Endometrial microvascular endothelial cells (primary cell): ENCODE measurements around the gene KIRREL3. TPM values are rescaled to one million over a fixed set of nuclear protein-coding genes. Genes with fewer than 3 reads are reported as not detected.

Experiments
- in situ Hi-C: cut with HindIII; loops from 2 replicates; pipeline ENCODE4 v1.10.0; 2017; ENCODE audit warnings: low sequenced_read_pairs, low pct_unique_long_range_greater_than_20kb; ENCODE audit errors: inconsistent ontology term
- total RNA-seq: library from RNA; depleted of rRNA; stranded (reverse); fragments of >200 nt; gene quantifications from one replicate; pipeline ENCODE4 v1.2.3, GENCODE V29; 2015; ENCODE audit errors: inconsistent ontology term

Gene KIRREL3
- total RNA-seq, 1 donor from 2014 or later: 0.56 TPM

- in situ Hi-C loops: no loop called here
These were observed 475.4 kb downstream of the KIRREL3 start for GRCh38 chr11:126525216-126525615.

DNA sequence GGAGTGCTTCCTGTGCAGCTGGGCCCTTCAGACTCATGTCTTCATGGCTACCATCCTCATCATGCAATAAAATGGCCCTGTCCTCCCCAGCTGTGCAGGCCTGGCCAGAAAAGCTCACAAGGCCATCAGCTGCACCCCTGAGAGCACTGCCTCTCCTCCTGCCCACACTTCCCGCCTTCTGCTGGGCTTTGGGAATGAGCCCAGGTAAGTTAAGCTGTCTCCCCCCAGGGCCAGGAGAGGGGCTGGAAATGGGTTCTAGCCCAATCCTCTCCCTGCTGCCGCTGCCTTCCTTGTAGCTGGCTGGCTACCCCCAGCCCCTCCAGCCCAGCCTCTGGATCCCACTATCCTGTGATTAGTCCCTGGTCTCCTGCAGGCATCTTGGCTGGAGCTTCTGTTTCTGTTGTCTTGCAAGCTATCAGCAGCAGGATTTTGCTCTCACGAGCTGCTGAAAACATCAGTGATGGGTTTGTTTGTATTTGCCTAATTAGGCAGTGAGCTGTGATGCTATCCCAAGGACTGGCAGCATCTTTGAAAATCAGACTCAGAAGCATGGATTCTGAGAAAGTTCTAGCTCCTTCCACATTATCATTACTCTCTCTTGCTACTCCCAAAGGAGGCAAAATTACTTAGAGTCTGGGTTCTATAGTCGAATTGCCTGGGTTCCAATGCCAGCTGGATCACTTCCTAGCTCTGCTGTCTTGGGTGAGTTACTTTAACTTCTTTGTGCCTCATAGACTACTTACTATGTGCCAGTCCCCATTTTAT is 476.9 kb downstream of the KIRREL3 start:
- in situ Hi-C loops: no loop called here

DNA sequence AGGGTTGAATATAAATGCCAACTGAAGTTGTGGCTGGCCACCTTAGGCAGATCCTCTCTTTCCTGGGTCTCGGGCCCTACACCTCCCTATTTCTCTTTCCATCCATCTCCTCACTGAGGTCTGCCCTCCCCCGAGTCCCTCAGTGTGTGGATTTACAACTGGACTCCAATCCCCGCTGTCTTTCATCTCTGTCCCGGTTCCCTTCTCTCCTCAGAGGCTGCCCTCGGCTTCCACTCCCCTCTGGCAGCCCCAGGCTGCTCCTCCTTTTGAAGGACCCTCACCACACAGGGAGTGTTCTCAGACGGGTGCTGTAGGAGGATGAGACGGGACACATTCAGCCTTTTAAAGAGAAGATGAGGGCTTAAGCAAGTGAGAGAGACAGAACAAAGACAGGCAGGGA is 478.0 kb downstream of the KIRREL3 start:
- in situ Hi-C loops: no loop called here

DNA sequence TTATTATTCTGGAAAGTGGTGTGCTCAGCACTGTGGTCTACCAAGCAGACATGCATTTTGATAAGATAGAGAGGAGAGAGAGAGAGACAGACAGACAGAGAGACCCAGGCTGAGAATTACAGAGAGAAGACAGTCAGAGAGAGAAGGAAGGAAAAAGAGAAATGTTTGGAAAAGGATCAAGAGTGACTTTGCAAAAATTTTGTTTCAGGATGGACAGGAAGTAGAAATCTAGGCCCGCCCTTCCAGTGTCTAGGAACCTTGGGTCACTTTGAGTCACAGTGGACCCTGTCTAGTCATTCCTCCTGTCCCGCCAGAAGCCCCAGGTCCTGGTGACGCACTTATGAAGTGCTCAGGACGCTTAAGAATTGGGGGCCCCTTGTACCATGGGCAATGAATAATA is 478.4 kb downstream of the KIRREL3 start:
- in situ Hi-C loops: no loop called here

DNA sequence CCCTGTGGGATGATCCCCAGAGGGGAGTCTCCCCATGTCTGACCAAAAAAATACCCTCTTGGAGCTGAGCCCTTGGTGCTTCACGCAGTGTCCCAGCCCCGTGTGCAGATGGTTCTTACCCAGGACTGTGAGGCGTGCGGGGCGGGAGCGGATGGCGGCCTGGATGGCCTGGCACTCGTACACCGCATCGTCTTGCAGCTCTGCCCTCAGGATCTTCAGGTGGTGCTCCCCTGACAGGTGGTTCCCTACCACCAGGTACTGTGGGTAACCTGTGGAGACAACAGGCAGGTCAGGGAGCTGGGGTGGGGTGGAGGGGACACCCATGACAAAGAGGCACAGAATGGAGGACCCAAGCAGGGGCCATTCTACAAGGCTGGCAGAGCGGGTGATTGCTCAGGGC is 479.4 kb downstream of the KIRREL3 start:
- in situ Hi-C loops: no loop called here

DNA sequence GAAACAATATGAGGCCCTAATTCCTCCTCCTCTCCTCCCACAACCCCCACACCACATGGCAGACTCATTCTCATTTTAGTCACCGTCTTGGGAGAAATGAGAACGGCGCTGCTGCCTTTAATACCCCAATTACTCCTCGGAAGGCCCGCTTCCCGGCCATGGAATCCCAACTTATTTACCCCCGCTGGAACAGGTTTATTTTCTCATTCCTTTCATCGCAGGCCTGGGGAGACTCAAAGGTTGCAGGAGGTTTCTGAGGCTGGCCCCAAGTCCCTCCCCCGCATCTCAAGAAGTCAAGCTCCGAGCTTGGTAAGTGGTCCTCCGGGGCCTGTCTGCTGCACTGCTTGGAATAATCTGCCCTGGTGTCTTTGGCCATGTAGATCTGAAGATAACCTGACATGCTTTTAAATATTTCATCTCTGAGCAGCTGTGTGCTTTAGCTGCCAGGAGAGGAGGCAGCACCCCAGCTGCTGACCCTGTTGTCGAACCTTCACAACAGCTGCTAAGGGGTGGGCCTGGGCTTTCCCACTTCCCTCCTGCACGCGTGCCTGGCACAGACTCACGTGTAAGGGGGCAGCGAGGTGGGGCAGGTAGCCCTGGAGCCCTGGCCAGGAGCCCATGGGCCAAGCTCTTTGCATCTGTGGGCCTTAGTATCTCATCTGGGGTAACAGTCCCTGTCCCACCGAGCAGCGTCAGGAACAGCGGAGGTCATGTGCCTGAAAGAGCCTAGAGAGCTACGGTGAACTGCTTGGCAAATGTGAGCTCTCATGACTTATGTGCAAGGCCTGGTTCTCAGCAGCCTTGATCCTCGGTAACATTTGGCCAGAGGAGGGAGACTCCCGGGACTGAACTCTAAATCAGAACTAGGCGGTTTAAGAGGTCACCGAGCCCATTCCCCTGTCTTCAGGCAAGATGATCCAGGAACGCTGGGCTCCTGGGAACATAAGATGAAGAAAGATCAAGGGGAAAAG is 480.5 kb downstream of the KIRREL3 start:
- in situ Hi-C loops: no loop called here

DNA sequence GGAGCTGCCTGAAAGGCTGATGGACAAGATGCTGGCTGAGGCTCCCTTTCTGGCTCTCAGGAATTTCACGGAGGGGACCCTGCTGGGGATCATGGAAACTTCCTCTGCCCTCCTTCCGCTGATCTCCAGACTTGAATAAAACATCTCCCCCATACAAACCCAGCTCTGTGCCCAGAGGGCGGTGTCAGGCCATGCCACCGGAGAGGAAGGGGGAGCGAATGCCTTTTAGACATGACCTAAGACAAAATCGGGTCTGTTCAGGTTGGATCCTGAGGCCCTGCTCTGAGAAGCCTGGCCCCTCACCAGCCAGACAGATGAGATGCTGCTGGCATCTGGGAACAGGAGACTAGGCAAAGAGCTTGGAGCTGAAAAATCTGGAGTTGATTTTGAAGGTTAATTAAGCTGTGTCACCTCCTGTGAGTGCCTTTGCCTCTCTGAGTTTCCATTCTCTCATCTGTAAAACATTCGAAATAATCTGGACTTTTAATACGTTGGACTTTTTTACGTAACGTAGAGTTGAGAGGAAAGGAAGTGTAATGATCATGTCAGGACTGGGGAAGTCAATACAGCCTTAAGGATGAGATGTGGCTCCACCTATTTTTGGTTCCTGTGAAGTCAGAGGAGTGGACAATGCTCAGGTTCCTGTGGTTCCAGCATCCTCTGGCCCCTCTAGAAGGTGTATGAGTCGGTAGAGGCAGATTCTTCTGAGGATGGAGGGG is 481.4 kb downstream of the KIRREL3 start:
- in situ Hi-C loops: no loop called here

- in situ Hi-C loops: no loop called here
These were observed 482.2 kb downstream of the KIRREL3 start for GRCh38 chr11:126518071-126518971.

DNA sequence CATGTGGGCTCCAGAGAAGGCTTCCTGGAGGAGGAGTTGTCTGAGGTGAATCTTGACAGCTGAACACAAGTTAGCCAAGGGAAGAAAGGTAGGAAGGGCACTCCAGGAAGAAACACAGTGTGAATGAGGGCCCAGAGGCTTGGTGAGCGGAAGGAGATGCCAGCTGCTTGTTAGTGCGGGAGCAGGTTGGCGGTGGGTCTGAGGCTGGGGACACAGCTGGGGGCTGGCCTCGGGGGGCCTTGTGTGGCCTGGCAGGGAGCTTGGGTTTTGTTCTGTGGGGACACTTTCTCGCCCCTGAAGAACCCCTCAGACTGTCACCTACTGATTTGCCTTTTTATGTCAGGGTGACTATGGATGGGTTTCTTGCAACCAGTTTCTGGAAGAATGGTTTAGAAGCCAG is 485.1 kb downstream of the KIRREL3 start:
- in situ Hi-C loops: no loop called here

DNA sequence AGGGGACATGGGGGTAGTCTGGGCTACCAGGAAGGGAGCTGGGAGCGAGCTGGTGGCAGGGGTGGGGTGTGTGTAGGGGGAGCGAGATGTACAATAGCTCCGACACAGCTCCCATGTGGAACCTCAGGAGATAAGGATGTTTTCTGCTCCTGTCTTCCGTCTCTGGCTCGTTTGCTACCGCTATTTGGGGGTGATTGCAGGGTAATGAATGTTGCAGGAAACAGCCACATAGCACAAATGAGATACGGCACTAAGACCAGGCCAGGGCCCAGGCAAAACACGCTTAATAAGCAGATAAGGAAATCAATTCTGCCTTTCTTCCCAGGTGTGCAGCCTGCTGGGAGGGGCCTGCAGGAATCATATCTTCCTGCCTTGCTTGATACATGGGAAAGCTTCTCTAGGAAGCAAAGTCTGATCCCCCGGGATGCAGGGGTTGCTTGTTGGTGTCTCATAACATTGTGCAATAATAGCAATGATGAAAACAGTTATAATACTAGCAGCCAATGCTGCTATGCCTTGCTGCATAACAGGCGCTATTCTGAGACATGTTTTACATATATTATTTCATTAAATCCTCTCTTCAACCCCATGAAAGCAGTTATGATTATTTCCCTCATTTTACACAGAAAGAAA is 486.4 kb downstream of the KIRREL3 start:
- in situ Hi-C loops: no loop called here

GRCh38 chr11:126512741-126513715 is 487.5 kb downstream of the KIRREL3 start:
- in situ Hi-C loops: no loop called here

- in situ Hi-C loops: no loop called here
These were observed 488.3 kb downstream of the KIRREL3 start for GRCh38 chr11:126512251-126512650.

- in situ Hi-C loops: no loop called here
These were observed 489.0 kb downstream of the KIRREL3 start for GRCh38 chr11:126511475-126512115.

GRCh38 chr11:126510621-126511370 is 489.8 kb downstream of the KIRREL3 start:
- in situ Hi-C loops: no loop called here

- in situ Hi-C loops: no loop called here
These were observed 492.9 kb downstream of the KIRREL3 start for GRCh38 chr11:126507646-126508045.

GRCh38 chr11:126506789-126507188 is 493.8 kb downstream of the KIRREL3 start:
- in situ Hi-C loops: no loop called here
